H1 (cell line): ENCODE data around the gene TBC1D2. TPM values are rescaled to one million over a fixed set of nuclear protein-coding genes. Genes with fewer than 3 reads are reported as not detected.
A peak's percentile ranks its signal among the peaks of the same experiment; 100 is the strongest.

Source experiments
- CTCF ChIA-PET: fragments of 300-600 bp; sonication (Branson Sonifier 250); formaldehyde crosslinking; loops from one replicate; lab custom pipeline; 2021; ENCODE audit not compliant: partially characterized antibody; lab: Charles Lee
- POLR2A ChIA-PET: fragments of 300-600 bp; sonication (Branson Sonifier 250); formaldehyde crosslinking; loops from one replicate; lab custom pipeline; 2021; ENCODE audit warnings: inconsistent platforms; ENCODE audit not compliant: partially characterized antibody; lab: Charles Lee
- DNase-seq, 2 experiments: peaks; one replicate each; pipeline versions ENCODE4 v3.0.0 to v3.0.0-alpha.2; 2010 to 2022; ENCODE audit warnings: low spot score in 2 of 2, low read depth in 1 of 2, mixed read lengths in 1 of 2
- FAIRE-seq: peaks from 2 replicates; lab custom pipeline; 2011; peaks lifted over from hg19 to GRCh38; lab: Jason Lieb, UNC
- H2AFZ ChIP-seq: 2 replicates; pipeline ENCODE4 v1.8.1; 2012; ENCODE audit warnings: low read length, inconsistent platforms
- H2AK5ac ChIP-seq: 2 replicates; pipeline ENCODE4 v1.6.1; 2013; ENCODE audit warnings: low read depth, low read length
- H2BK120ac ChIP-seq: replicated peaks from 2 replicates; pipeline ENCODE3; 2013; ENCODE audit warnings: low read depth, low read length, inconsistent platforms
- H2BK12ac ChIP-seq: 2 replicates; pipeline ENCODE4 v1.6.1; 2013; ENCODE audit warnings: low read depth, low read length
- H2BK15ac ChIP-seq: 2 replicates; pipeline ENCODE4 v1.6.1; 2013; ENCODE audit warnings: low read length
- H2BK20ac ChIP-seq: 2 replicates; pipeline ENCODE4 v1.6.1; 2013; ENCODE audit warnings: low read length
- H2BK5ac ChIP-seq: 2 replicates; pipeline ENCODE4 v1.6.1; 2013; ENCODE audit warnings: low read depth, low read length
- H3K14ac ChIP-seq: 2 replicates; pipeline ENCODE4 v1.6.1; 2013; ENCODE audit warnings: inconsistent platforms; ENCODE audit not compliant: insufficient read length
- H3K18ac ChIP-seq: 2 replicates; pipeline ENCODE4 v1.6.1; 2013; ENCODE audit warnings: low read length; ENCODE audit errors: extremely low read depth
- H3K23ac ChIP-seq: 2 replicates; pipeline ENCODE4 v1.6.1; 2013; ENCODE audit warnings: inconsistent platforms; ENCODE audit not compliant: insufficient read length
- H3K23me2 ChIP-seq: 2 replicates; pipeline ENCODE4 v1.6.1; 2013; ENCODE audit warnings: low read depth, low read length
- H3K27ac ChIP-seq: 2 replicates; pipeline ENCODE4 v1.6.1; 2011; ENCODE audit warnings: low read depth, low read length, inconsistent platforms
- H3K27me3 ChIP-seq, 4 experiments: replicated peaks in 1 of 4; 1 replicate in 1 of 4; 2 replicates in 3 of 4; pipeline versions ENCODE4 v1.6.1 to v1.8.1; 2011 to 2013; ENCODE audit warnings: low read length in 3 of 4, mild to moderate bottlenecking in 3 of 4, inconsistent platforms in 2 of 4, mixed read lengths in 2 of 4, moderate library complexity in 1 of 4; ENCODE audit not compliant: control insufficient read depth in 3 of 4, insufficient read depth in 3 of 4; ENCODE audit errors: extremely low read depth in 1 of 4
- H3K36me3 ChIP-seq, 4 experiments: 2 replicates each; pipeline versions ENCODE4 v1.6.1 to v1.8.1; 2011 to 2013; ENCODE audit warnings: mild to moderate bottlenecking in 4 of 4, low read length in 3 of 4, moderate library complexity in 2 of 4, control low read depth in 1 of 4, inconsistent platforms in 1 of 4; ENCODE audit not compliant: insufficient read depth in 4 of 4, control insufficient read depth in 2 of 4
- H3K4ac ChIP-seq: replicated peaks from 2 replicates; pipeline ENCODE3; 2013; ENCODE audit warnings: low read length, low read depth, mixed read lengths, inconsistent platforms; ENCODE audit not compliant: insufficient read length
- H3K4me1 ChIP-seq, 4 experiments: replicated peaks in 1 of 4; 1 replicate in 1 of 4; 2 replicates in 3 of 4; pipeline versions ENCODE4 v1.6.1 to v1.8.1; 2011 to 2013; ENCODE audit warnings: low read length in 3 of 4, inconsistent platforms in 2 of 4, mixed read lengths in 1 of 4; ENCODE audit not compliant: insufficient read depth in 4 of 4, control insufficient read depth in 3 of 4
- H3K4me2 ChIP-seq, 2 experiments: 2 replicates each; pipeline versions ENCODE4 v1.6.1 to v1.8.1; 2011 to 2013; ENCODE audit warnings: low read depth in 2 of 2, low read length in 2 of 2, control low read depth in 1 of 2, inconsistent platforms in 1 of 2, mild to moderate bottlenecking in 1 of 2; ENCODE audit not compliant: insufficient read depth in 1 of 2
- H3K4me3 ChIP-seq, 4 experiments: fragments of 200-600, 300-600 bp in 1 of 4; sonication (generic), shearing (Covaris generic), sonication (Bioruptor Twin) in 1 of 4; 2 replicates each; pipeline versions ENCODE4 v1.5.1 to v1.8.1; 2011 to 2016; ENCODE audit warnings: low read length in 4 of 4, low read depth in 3 of 4, control low read depth in 2 of 4, inconsistent platforms in 2 of 4, mild to moderate bottlenecking in 2 of 4, mixed read lengths in 1 of 4, moderate library complexity in 1 of 4; ENCODE audit not compliant: insufficient read depth in 2 of 4; ENCODE audit errors: extremely low read depth in 1 of 4
- H3K56ac ChIP-seq: replicated peaks from 2 replicates; pipeline ENCODE3; 2013; ENCODE audit warnings: low read depth, mild to moderate bottlenecking, mixed read lengths, low read length, inconsistent platforms; ENCODE audit not compliant: insufficient read length
- H3K79me1 ChIP-seq: 2 replicates; pipeline ENCODE4 v1.6.1; 2013; ENCODE audit warnings: low read depth, low read length, control low read depth
- H3K79me2 ChIP-seq, 2 experiments: 2 replicates each; pipeline versions ENCODE4 v1.6.1 to v1.8.1; 2012 to 2013; ENCODE audit warnings: low read length in 2 of 2, mild to moderate bottlenecking in 2 of 2, inconsistent platforms in 1 of 2; ENCODE audit not compliant: insufficient read depth in 2 of 2, control insufficient read depth in 1 of 2
- H3K9ac ChIP-seq, 4 experiments: replicated peaks in 1 of 4; 1 replicate in 1 of 4; 2 replicates in 3 of 4; pipeline versions ENCODE4 v1.6.1 to v1.8.1; 2011 to 2013; ENCODE audit warnings: low read depth in 3 of 4, low read length in 3 of 4, control low read depth in 2 of 4, mild to moderate bottlenecking in 2 of 4, moderate library complexity in 2 of 4, inconsistent platforms in 1 of 4; ENCODE audit errors: extremely low read depth in 1 of 4
- H3K9me3 ChIP-seq, 2 experiments: 2 replicates each; pipeline versions ENCODE4 v1.6.1 to v1.8.1; 2012 to 2013; ENCODE audit warnings: mild to moderate bottlenecking in 2 of 2, moderate library complexity in 2 of 2, control low read depth in 1 of 2, inconsistent platforms in 1 of 2, low read depth in 1 of 2, low read length in 1 of 2, mixed read lengths in 1 of 2; ENCODE audit not compliant: insufficient read depth in 2 of 2
- H4K20me1 ChIP-seq, 2 experiments: replicated peaks in 1 of 2; 2 replicates each; pipeline versions ENCODE3 to v1.8.1; 2011 to 2013; ENCODE audit warnings: inconsistent platforms in 2 of 2, low read length in 2 of 2, mild to moderate bottlenecking in 1 of 2; ENCODE audit not compliant: insufficient read depth in 2 of 2, control insufficient read depth in 1 of 2
- H4K5ac ChIP-seq: 2 replicates; pipeline ENCODE4 v1.6.1; 2013; ENCODE audit warnings: low read length, low read depth, mixed read lengths, inconsistent platforms; ENCODE audit not compliant: insufficient read length
- H4K8ac ChIP-seq: 2 replicates; pipeline ENCODE4 v1.8.0; 2013; ENCODE audit warnings: mild to moderate bottlenecking, moderate library complexity, low read length, inconsistent platforms; ENCODE audit not compliant: insufficient read depth; ENCODE audit errors: extremely low read depth
- H4K91ac ChIP-seq: replicated peaks from 2 replicates; pipeline ENCODE3; 2013; ENCODE audit warnings: low read length, mixed read lengths, inconsistent platforms; ENCODE audit not compliant: insufficient read length
- ATF3 ChIP-seq: IDR thresholded peaks from 2 replicates; pipeline ENCODE4 v1.6.1; 2011; ENCODE audit warnings: low read depth, mild to moderate bottlenecking, low read length; ENCODE audit not compliant: insufficient read depth
- EZH2 ChIP-seq: fragments of 200-600 bp; sonication (generic); IDR thresholded peaks from 2 replicates; pipeline ENCODE4 v1.7.1; 2012; ENCODE audit warnings: low read depth, mild to moderate bottlenecking, moderate library complexity, low read length, inconsistent platforms; ENCODE audit not compliant: severe bottlenecking
- FOSL1 ChIP-seq: IDR thresholded peaks from 2 replicates; pipeline ENCODE4 v1.6.1; 2011; ENCODE audit warnings: mild to moderate bottlenecking, low read depth, low read length, moderate library complexity; ENCODE audit not compliant: insufficient read depth
- KDM4A ChIP-seq: IDR thresholded peaks from one replicate; pipeline ENCODE4 v1.7.1; 2012; ENCODE audit warnings: low read depth, mild to moderate bottlenecking, moderate library complexity, low read length, inconsistent platforms; ENCODE audit not compliant: severe bottlenecking
- RAD21 ChIP-seq, 2 experiments: IDR thresholded peaks in 1 of 2; conservative IDR thresholded peaks in 1 of 2; 2 replicates each; pipeline ENCODE4 v1.6.1; 2011; ENCODE audit warnings: low read depth in 2 of 2, low read length in 2 of 2, improper control_type of control experiment in 1 of 2, inconsistent platforms in 1 of 2, mild to moderate bottlenecking in 1 of 2, moderate library complexity in 1 of 2
- RBBP5 ChIP-seq: IDR thresholded peaks from 2 replicates; pipeline ENCODE4 v1.7.1; 2012; ENCODE audit warnings: low read depth, mild to moderate bottlenecking, inconsistent platforms, low read length, moderate library complexity, borderline replicate concordance
- SAP30 ChIP-seq: fragments of 300-600 bp; sonication (generic); IDR thresholded peaks from 2 replicates; pipeline ENCODE4 v1.7.1; 2012; ENCODE audit warnings: low read length, moderate library complexity, mild to moderate bottlenecking, inconsistent platforms; ENCODE audit not compliant: insufficient read depth, insufficient replicate concordance
- SIN3A ChIP-seq, 2 experiments: IDR thresholded peaks in 1 of 2; conservative IDR thresholded peaks in 1 of 2; 2 replicates each; pipeline ENCODE4 v1.6.1; 2011 to 2012; ENCODE audit warnings: low read length in 2 of 2, improper control_type of control experiment in 1 of 2, low read depth in 1 of 2, mild to moderate bottlenecking in 1 of 2
- SIX5 ChIP-seq: IDR thresholded peaks from 2 replicates; pipeline ENCODE4 v1.6.1; 2011; ENCODE audit warnings: mild to moderate bottlenecking, low read depth, low read length
- ZNF274 ChIP-seq: IDR thresholded peaks from 2 replicates; pipeline ENCODE4 v1.7.0; 2012; ENCODE audit warnings: low read length, borderline replicate concordance; ENCODE audit errors: extremely low read depth
- WGBS, 2 experiments: shearing (Covaris generic) in 1 of 2; methylation state at CpG; one replicate each; pipeline versions ENCODE4 v1.1.6 to v1.1.7; 2013 to 2015; ENCODE audit warnings: low lambda C conversion rate in 2 of 2, mixed read lengths in 2 of 2, inconsistent platforms in 1 of 2, low coverage in 1 of 2, missing lambda C conversion rate in 1 of 2; ENCODE audit not compliant: insufficient replicate concordance in 2 of 2, insufficient coverage in 1 of 2, insufficient read length in 1 of 2; ENCODE audit errors: extremely low coverage in 1 of 2, missing lambda C conversion rate in 1 of 2; 5-methylcytosine and 5-hydroxymethylcytosine counted together
- polyA plus RNA-seq, 7 experiments: library from polyadenylated mRNA; depleted of rRNA in 3 of 7; stranded (reverse) in 5 of 7; unstranded in 2 of 7; fragments of >200 nt in 5 of 7; fragments of 200-250 nt in 2 of 7; gene quantifications; 1 replicate in 5 of 7; 2 replicates in 1 of 7; 4 replicates in 1 of 7; pipeline versions ENCODE4 v1.2.1 to v1.2.3, GENCODE V29; 2011 to 2013; ENCODE audit warnings: missing spikeins in 2 of 7, mixed read lengths in 2 of 7
- total RNA-seq: library from RNA; stranded (reverse); fragmentation: NEBNext Ultra II Directional; extraction: Animal tissue kit (Norgen Biotek cat#: 25700); gene quantifications from 2 replicates; pipeline ENCODE4 v1.2.1, GENCODE V29; 2021

Gene TBC1D2
- total and polyA plus RNA-seq, 2 of the 8 experiments (the other 6 are each of a cell fraction or from before 2014, with no cell fraction given) = 7.4 TPM

DNA sequence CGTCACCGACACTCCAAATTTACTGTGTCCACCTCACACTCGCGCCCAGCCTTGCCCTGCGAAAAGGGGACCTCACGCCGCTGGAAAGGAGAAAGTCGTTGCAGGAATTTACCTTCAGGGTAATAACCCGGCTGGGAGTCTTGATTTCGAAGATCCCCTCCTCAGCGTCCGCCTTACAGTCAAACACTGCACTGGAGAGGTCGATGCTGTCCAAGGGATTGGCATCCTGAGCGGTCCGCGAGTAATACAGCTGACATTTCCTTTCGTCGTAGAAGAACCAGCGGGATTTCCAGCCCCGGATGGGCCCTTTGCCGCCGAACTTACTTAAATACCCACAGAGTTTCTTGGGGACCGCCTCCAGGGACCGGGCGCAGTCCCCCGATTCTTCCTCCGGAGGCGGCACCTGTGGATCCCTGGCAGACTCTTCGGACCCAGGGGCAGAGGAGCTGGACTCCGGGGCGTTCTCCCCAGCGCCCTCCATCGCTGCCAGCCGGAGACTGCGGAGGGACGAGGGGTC is 330 bp downstream of the TBC1D2 start:
- no peak overlapping the region for H4K5ac ChIP-seq
- peak overlapping the region; percentile 94 to 96 for H3K4me2 ChIP-seq
- H3K27ac ChIP-seq = no peak overlapping the region
- H3K14ac ChIP-seq = no peak overlapping the region
- 0 out of 2 replicates have a peak overlapping the region, but pooled peaks have one; percentile 39 for H2BK12ac ChIP-seq
- H2AK5ac ChIP-seq = no peak overlapping the region
- H3K27me3 ChIP-seq = no peaks in the 10 kb centered on the region
- H3K79me1 ChIP-seq = peaks cover 6% of the 10 kb centered on the region; the same call in 1 of the 2 replicates
- no peaks in the 10 kb centered on the region; a peak in 1 of 8 replicates for H3K36me3 ChIP-seq
- H2BK15ac ChIP-seq = peak overlapping the region; percentile 53; the same call in 1 of the 2 replicates
- peak overlapping the region; percentile 47; the same call in 1 of the 2 replicates for H2AFZ ChIP-seq
- peak overlapping the region; percentile 48 for H3K18ac ChIP-seq
- H4K91ac ChIP-seq = no peak overlapping the region
- peaks cover 17% of the 10 kb centered on the region; the same call in 1 of the 2 replicates for H3K23me2 ChIP-seq
- no peak overlapping the region for H2BK120ac ChIP-seq
- peak overlapping the region; percentile 80 to 93 (median 88) for H3K4me3 ChIP-seq
- H4K20me1 ChIP-seq = peaks cover 0 to 6% of the 10 kb centered on the region in 2 experiments
- H3K9me3 ChIP-seq = no peaks in the 10 kb centered on the region
- WGBS, 2 experiments = 4% methylated on average over 36 of the region's 36 CpGs; no CpG with 5 or more reads in 1 of the 2 experiments
- no peak overlapping the region for H3K4ac ChIP-seq
- FAIRE-seq (no peak), DNase-seq (no peak)
- peaks cover 0 to 4% (median 1%) of the 10 kb centered on the region in 4 experiments; a peak in 5 of 7 replicates for H3K4me1 ChIP-seq
- H2BK5ac ChIP-seq = peak overlapping the region; percentile 39; the same call in 1 of the 2 replicates
- H2BK20ac ChIP-seq = no peak overlapping the region
- H4K8ac ChIP-seq = no peak overlapping the region
- peaks cover 0 to 8% of the 10 kb centered on the region in 2 experiments; a peak in 2 of 4 replicates for H3K79me2 ChIP-seq
- H3K56ac ChIP-seq = no peak overlapping the region
- H3K23ac ChIP-seq = no peak overlapping the region
- ChIA-PET POLR2A (interaction anchor here (0.8 to 2.4 kb wide), 12 partner anchors 8 to 182 kb away, joined by 3 to 27 read pairs (median 4); no protein-coding TSS in a partner anchor), CTCF (interaction anchor here (0.6 to 4.0 kb wide), 13 partner anchors 9 to 510 kb away, joined by 3 to 27 read pairs (median 5); partner anchors contain the start of genes CORO2A and TRIM14)
- H3K9ac ChIP-seq = peak overlapping the region; percentile 20 to 87 (median 46); a peak in 6 of 7 replicates
- peak; percentile 57 for TF ChIP-seq SAP30
- TF ChIP-seq EZH2 = no peak
- TF ChIP-seq KDM4A = peak; percentile 35
- no peak for TF ChIP-seq FOSL1
- no peak for TF ChIP-seq RBBP5
- 0 out of 4 replicates have a peak, but pooled peaks of 1 of the 2 experiments have one; percentile 9 for TF ChIP-seq SIN3A (conservative IDR thresholded peaks at IDR 0.05 in 1 of 2, IDR thresholded peaks at IDR 0.05 in 1 of 2; ENCODE audit: low read depth in 1 of 2, low read length in 2 of 2)
- TF ChIP-seq ZNF274 = no peak
- no peak for TF ChIP-seq RAD21 (IDR thresholded peaks at IDR 0.05 in 1 of 2, conservative IDR thresholded peaks at IDR 0.05 in 1 of 2; ENCODE audit: low read depth in 2 of 2, low read length in 2 of 2)
- no peak for TF ChIP-seq ATF3
- no peak for TF ChIP-seq SIX5
